H9 (cell line): ENCODE measurements around the gene PDIA6. TPM values are rescaled to one million over a fixed set of nuclear protein-coding genes. Genes with fewer than 3 reads are reported as not detected.

ENCODE experiments used
- DNase-seq: peaks from one replicate; pipeline ENCODE4 v3.0.0-alpha.2; 2017
- H2AFZ ChIP-seq: one replicate; pipeline ENCODE4 v1.6.1; 2013; ENCODE audit warnings: mild to moderate bottlenecking, low read length, control low read depth, moderate library complexity
- H2AK5ac ChIP-seq: 2 replicates; pipeline ENCODE4 v1.6.1; 2013; ENCODE audit warnings: low read length, control low read depth, mixed read lengths; ENCODE audit not compliant: insufficient read length
- H2BK120ac ChIP-seq: one replicate; pipeline ENCODE4 v1.6.1; 2013; ENCODE audit warnings: low read depth, mild to moderate bottlenecking, low read length, control low read depth, inconsistent platforms; ENCODE audit not compliant: poor library complexity, severe bottlenecking
- H2BK12ac ChIP-seq: 2 replicates; pipeline ENCODE4 v1.6.1; 2013; ENCODE audit warnings: low read length, control low read depth, mixed read lengths, low read depth; ENCODE audit not compliant: insufficient read length
- H2BK15ac ChIP-seq: 2 replicates; pipeline ENCODE4 v1.6.1; 2013; ENCODE audit warnings: low read depth, low read length, control low read depth
- H2BK20ac ChIP-seq: one replicate; pipeline ENCODE4 v1.6.1; 2013; ENCODE audit warnings: low read depth, mild to moderate bottlenecking, low read length, control low read depth, inconsistent platforms; ENCODE audit not compliant: poor library complexity, severe bottlenecking
- H2BK5ac ChIP-seq: 2 replicates; pipeline ENCODE4 v1.6.1; 2013; ENCODE audit warnings: low read length, control low read depth, mixed read lengths; ENCODE audit not compliant: insufficient read length
- H3K14ac ChIP-seq: 2 replicates; pipeline ENCODE4 v1.6.1; 2013; ENCODE audit warnings: low read length, control low read depth; ENCODE audit not compliant: insufficient read depth
- H3K18ac ChIP-seq: 2 replicates; pipeline ENCODE4 v1.6.1; 2013; ENCODE audit warnings: low read depth, mild to moderate bottlenecking, mixed read lengths, low read length, control low read depth; ENCODE audit not compliant: insufficient read length
- H3K23ac ChIP-seq: 2 replicates; pipeline ENCODE4 v1.6.1; 2013; ENCODE audit warnings: low read length, control low read depth, mixed read lengths, low read depth; ENCODE audit not compliant: insufficient read length
- H3K23me2 ChIP-seq: 2 replicates; pipeline ENCODE4 v1.6.1; 2013; ENCODE audit warnings: low read depth, mild to moderate bottlenecking, mixed read lengths, low read length, control low read depth; ENCODE audit not compliant: insufficient read length, poor library complexity, severe bottlenecking
- H3K27ac ChIP-seq: 2 replicates; pipeline ENCODE4 v1.5.1; 2013; ENCODE audit warnings: low read length, control low read depth, mixed read lengths, low read depth; ENCODE audit not compliant: insufficient read length
- H3K27me3 ChIP-seq: 2 replicates; pipeline ENCODE4 v1.6.1; 2013; ENCODE audit warnings: low read length, control low read depth, inconsistent platforms; ENCODE audit not compliant: insufficient read depth
- H3K4ac ChIP-seq: 2 replicates; pipeline ENCODE4 v1.6.1; 2013; ENCODE audit warnings: low read depth, mild to moderate bottlenecking, control low read depth, inconsistent platforms, low read length, moderate library complexity
- H3K4me1 ChIP-seq: 2 replicates; pipeline ENCODE4 v1.6.1; 2013; ENCODE audit warnings: low read length, control low read depth, inconsistent platforms; ENCODE audit not compliant: insufficient read depth
- H3K4me2 ChIP-seq: 2 replicates; pipeline ENCODE4 v1.6.1; 2013; ENCODE audit warnings: low read length, control low read depth, mixed read lengths; ENCODE audit not compliant: insufficient read length, insufficient read depth
- H3K56ac ChIP-seq: 2 replicates; pipeline ENCODE4 v1.6.1; 2013; ENCODE audit warnings: low read depth, mild to moderate bottlenecking, mixed read lengths, low read length, control low read depth; ENCODE audit not compliant: insufficient read length
- H3K79me1 ChIP-seq: 2 replicates; pipeline ENCODE4 v1.6.1; 2013; ENCODE audit warnings: low read depth, mild to moderate bottlenecking, moderate library complexity, low read length, control low read depth, inconsistent platforms; ENCODE audit not compliant: insufficient read depth, poor library complexity, severe bottlenecking
- H3K79me2 ChIP-seq: 2 replicates; pipeline ENCODE4 v1.6.1; 2013; ENCODE audit warnings: low read length, control low read depth, inconsistent platforms; ENCODE audit not compliant: insufficient read depth
- H3K9ac ChIP-seq: 2 replicates; pipeline ENCODE4 v1.6.1; 2013; ENCODE audit warnings: low read length, control low read depth, mixed read lengths; ENCODE audit not compliant: insufficient read length; ENCODE audit errors: extremely low read depth
- H3K9me3 ChIP-seq: one replicate; pipeline ENCODE4 v1.6.1; 2013; ENCODE audit warnings: low read depth, low read length, inconsistent platforms; ENCODE audit not compliant: control insufficient read depth
- H3T11ph ChIP-seq: one replicate; pipeline ENCODE4 v1.6.1; 2013; ENCODE audit warnings: mild to moderate bottlenecking, low read length, control low read depth, inconsistent platforms
- H4K20me1 ChIP-seq: one replicate; pipeline ENCODE4 v1.6.1; 2013; ENCODE audit not compliant: control insufficient read depth, insufficient read length, insufficient read depth
- H4K5ac ChIP-seq: 2 replicates; pipeline ENCODE4 v1.6.1; 2013; ENCODE audit warnings: low read depth, mild to moderate bottlenecking, mixed read lengths, low read length, control low read depth; ENCODE audit not compliant: insufficient read length
- H4K8ac ChIP-seq: replicated peaks from 2 replicates; pipeline ENCODE4 v1.6.1; 2013; ENCODE audit warnings: low read length, control low read depth, mixed read lengths, low read depth; ENCODE audit not compliant: insufficient read length
- H4K91ac ChIP-seq: 2 replicates; pipeline ENCODE4 v1.6.1; 2013; ENCODE audit warnings: low read depth, mild to moderate bottlenecking, moderate library complexity, mixed read lengths, low read length, control low read depth; ENCODE audit not compliant: insufficient read length
- H3K27ac Mint-ChIP-seq, 3 experiments: 2 replicates in 2 of 3; 3 replicates in 1 of 3; pipeline ENCODE4 v1.8.0; 2020 to 2021; ENCODE audit warnings: mixed read lengths in 3 of 3, mild to moderate bottlenecking in 1 of 3, moderate library complexity in 1 of 3
- H3K27me3 Mint-ChIP-seq: 2 replicates; pipeline ENCODE4 v1.8.0; 2021; ENCODE audit warnings: low read depth, mild to moderate bottlenecking, moderate library complexity, mixed read lengths
- H3K36me3 Mint-ChIP-seq, 3 experiments: 2 replicates in 2 of 3; 3 replicates in 1 of 3; pipeline ENCODE4 v1.8.0; 2020 to 2021; ENCODE audit warnings: low read depth in 3 of 3, mixed read lengths in 3 of 3; ENCODE audit not compliant: insufficient read depth in 1 of 3
- H3K4me1 Mint-ChIP-seq, 2 experiments: 2 replicates each; pipeline ENCODE4 v1.8.0; 2020; ENCODE audit warnings: mixed read lengths in 2 of 2
- H3K4me3 Mint-ChIP-seq, 2 experiments: 2 replicates in 1 of 2; 3 replicates in 1 of 2; pipeline ENCODE4 v1.8.0; 2020 to 2021; ENCODE audit warnings: mild to moderate bottlenecking in 2 of 2, mixed read lengths in 2 of 2, moderate library complexity in 1 of 2
- H3K9me3 Mint-ChIP-seq, 2 experiments: 2 replicates in 1 of 2; 3 replicates in 1 of 2; pipeline ENCODE4 v1.8.0; 2020; ENCODE audit warnings: mild to moderate bottlenecking in 2 of 2, mixed read lengths in 2 of 2, moderate library complexity in 1 of 2
- WGBS: extraction: QIAGEN DNeasy Blood & Tissue Kit; methylation state at CpG from one replicate; pipeline ENCODE4 v1.1.7; 2013; ENCODE audit warnings: missing lambda C conversion rate, low lambda C conversion rate, mixed read lengths; ENCODE audit not compliant: insufficient read length; ENCODE audit errors: extremely low coverage; 5-methylcytosine and 5-hydroxymethylcytosine counted together
- total RNA-seq: library from RNA; stranded (reverse); gene quantifications from 2 replicates; pipeline ENCODE4 v1.2.1, GENCODE V29; 2021
- TF ChIP-seq, protein P1 (sequence below): fragments of 200-600 bp; sonication (generic); conservative IDR thresholded peaks from 3 replicates; pipeline ENCODE4 v1.8.0; 2021; ENCODE audit warnings: antibody characterized with exemption, mild to moderate bottlenecking

PDIA6 gene
- total RNA-seq, 1 experiment from 2014 or later, result 301 TPM

DNA sequence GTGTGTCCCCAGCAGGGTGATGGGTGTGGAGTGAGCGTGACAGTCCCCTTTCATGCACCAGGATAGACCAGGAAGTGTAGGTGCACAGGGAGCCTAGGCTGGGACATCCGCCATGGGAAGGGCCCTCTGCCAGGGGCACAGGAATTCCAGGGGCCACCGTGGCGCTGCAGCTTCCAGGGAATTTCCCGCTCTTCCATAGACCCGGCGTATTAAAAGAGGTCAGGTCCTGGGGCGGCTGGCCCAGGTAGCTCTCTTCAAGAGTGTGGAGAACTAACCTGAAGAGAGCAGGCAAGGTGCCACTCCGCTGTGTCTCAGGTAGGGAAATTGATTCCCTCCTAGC lies 49.2 kb downstream of the PDIA6 start:
- Histone ChIP-seq H3K4me2 (no peak overlapping the region), H3T11ph (no peak overlapping the region), H3K4me1 (no peaks in the 10 kb centered on the region), H4K8ac (no peak overlapping the region), H2BK5ac (no peak overlapping the region), H3K14ac (no peak overlapping the region), H2BK120ac (no peak overlapping the region), H2AFZ (no peak overlapping the region), H2BK20ac (no peak overlapping the region), H3K56ac (no peak overlapping the region), H3K9ac (no peak overlapping the region), H3K27ac (no peak overlapping the region), H3K18ac (no peak overlapping the region), H4K5ac (no peak overlapping the region), H2BK12ac (no peak overlapping the region), H2BK15ac (no peak overlapping the region), H3K9me3 (no peaks in the 10 kb centered on the region), H3K79me2 (no peaks in the 10 kb centered on the region), H3K4ac (no peak overlapping the region), H4K91ac (no peak overlapping the region), H3K27me3 (no peaks in the 10 kb centered on the region), H4K20me1 (no peaks in the 10 kb centered on the region), H2AK5ac (no peak overlapping the region), H3K23ac (no peak overlapping the region), H3K79me1 (no peaks in the 10 kb centered on the region), H3K23me2 (no peaks in the 10 kb centered on the region)
- Mint-ChIP-seq H3K4me1 (peaks cover 7 to 14% of the 10 kb centered on the region in 2 experiments), H3K9me3 (no peaks in the 10 kb centered on the region), H3K4me3 (no peak overlapping the region), H3K27me3 (peaks cover 7% of the 10 kb centered on the region), H3K36me3 (no peaks in the 10 kb centered on the region), H3K27ac (peak overlapping the region in 1 of 3 experiments; percentile 44; a peak in 1 of 7 replicates)
- WGBS, result no CpG with 5 or more reads among the region's 9 CpGs
- TF ChIP-seq, protein P1, sequence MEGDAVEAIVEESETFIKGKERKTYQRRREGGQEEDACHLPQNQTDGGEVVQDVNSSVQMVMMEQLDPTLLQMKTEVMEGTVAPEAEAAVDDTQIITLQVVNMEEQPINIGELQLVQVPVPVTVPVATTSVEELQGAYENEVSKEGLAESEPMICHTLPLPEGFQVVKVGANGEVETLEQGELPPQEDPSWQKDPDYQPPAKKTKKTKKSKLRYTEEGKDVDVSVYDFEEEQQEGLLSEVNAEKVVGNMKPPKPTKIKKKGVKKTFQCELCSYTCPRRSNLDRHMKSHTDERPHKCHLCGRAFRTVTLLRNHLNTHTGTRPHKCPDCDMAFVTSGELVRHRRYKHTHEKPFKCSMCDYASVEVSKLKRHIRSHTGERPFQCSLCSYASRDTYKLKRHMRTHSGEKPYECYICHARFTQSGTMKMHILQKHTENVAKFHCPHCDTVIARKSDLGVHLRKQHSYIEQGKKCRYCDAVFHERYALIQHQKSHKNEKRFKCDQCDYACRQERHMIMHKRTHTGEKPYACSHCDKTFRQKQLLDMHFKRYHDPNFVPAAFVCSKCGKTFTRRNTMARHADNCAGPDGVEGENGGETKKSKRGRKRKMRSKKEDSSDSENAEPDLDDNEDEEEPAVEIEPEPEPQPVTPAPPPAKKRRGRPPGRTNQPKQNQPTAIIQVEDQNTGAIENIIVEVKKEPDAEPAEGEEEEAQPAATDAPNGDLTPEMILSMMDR, result no peak
- no peak for DNase-seq
